ENCODE measurements around the gene ACACA.
A peak's percentile ranks its signal among the peaks of the same experiment; 100 is the strongest.
"Not testable (repeated sequence)": the region's sequence is repeated elsewhere in the genome, so short reads cannot be mapped to it uniquely, and the experiment has no call there.

Gene ACACA

GRCh38 chr17:37392024-37392590 is 14.5 kb downstream of the ACACA start:
- DNase-seq, result no peak

DNA sequence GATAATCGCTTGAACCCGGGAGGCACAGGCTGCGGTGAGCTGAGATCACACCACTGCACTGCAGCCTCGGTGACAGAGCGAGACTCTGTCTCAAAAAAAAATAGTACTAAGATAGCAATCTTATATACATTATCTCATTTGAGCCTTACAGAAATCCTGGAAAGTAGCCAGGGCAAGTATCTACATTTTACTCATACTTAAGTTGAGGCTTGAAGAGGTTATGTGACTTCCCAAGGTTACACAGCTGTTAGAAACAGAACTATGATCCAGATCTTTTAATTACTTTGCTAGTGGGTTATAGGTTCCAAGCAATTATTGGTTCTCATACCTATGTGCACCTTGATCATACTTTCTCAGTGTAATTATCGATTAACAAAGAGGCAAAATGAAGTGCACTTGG is 15.5 kb downstream of the ACACA start:
- no peak for DNase-seq

- no peak for DNase-seq
Measured at GRCh38 chr17:37389160-37389559, 17.5 kb downstream of the ACACA start.

DNA sequence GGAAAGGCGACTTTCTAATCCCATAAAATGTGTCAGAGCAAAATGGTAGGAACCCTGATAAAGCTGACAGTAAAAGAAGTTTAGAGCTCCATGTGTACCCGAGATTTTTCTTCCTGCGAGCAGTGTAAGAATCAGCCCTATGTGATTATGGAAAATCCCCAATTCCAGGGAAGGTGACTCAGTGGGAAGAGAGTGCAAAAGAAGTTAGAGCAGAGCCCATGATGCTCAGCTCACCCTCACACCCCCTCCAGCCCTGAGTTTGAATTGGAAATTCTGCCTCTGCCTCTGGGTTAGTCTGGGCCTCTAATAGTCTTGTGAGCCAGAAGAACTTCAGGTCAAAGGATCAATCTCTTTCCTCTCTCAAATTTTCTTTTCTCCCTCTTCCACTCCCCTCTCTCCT is 18.4 kb downstream of the ACACA start:
- no peak for DNase-seq

DNA sequence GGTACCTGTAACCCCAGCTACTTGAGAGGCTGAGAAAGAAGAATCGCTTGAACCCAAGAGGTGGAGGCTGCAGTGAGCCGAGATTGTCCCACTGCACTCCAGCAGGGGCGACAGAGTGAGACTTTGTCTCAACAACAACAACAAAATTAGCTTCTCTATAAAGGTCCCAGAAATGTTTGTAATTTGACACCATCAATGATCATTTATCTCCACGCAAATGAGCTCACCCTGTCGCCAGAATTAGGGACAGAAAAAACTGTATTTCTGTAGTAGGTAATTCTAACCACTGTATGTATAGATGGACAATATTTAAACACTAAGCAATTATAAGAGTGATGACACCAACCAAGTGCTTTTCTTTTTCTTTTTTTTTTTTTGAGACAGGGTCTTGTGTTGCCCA is 20.2 kb downstream of the ACACA start:
- no peak for DNase-seq

DNA sequence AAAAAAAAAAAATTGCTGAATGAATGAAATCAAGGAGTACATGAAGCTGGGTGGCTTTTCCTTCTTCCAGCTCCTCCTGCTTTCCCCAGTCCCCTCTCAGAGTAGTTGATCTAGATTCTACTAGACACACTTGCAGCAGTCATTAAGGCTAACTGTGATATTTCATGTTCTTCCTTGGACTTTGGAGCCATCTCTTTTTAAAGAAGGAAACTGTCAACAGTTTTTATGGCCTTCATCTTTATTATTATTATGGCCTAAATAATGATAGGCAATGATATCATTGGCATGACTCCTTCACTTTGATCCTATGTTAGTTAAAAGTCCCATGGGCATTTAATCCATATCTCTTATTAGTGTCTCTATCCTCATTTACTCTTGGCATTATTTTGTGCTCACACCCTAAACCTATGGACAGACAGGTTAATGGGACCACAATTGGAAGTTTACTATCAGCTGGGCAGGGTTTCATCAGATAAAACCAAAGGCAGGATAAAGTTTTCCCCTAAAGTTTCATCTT is 21.1 kb downstream of the ACACA start:
- DNase-seq, result no peak

GRCh38 chr17:37384560-37385149 is 22.0 kb downstream of the ACACA start:
- DNase-seq, result no peak

GRCh38 chr17:37382056-37382455 is 24.6 kb downstream of the ACACA start:
- no peak for DNase-seq

DNA sequence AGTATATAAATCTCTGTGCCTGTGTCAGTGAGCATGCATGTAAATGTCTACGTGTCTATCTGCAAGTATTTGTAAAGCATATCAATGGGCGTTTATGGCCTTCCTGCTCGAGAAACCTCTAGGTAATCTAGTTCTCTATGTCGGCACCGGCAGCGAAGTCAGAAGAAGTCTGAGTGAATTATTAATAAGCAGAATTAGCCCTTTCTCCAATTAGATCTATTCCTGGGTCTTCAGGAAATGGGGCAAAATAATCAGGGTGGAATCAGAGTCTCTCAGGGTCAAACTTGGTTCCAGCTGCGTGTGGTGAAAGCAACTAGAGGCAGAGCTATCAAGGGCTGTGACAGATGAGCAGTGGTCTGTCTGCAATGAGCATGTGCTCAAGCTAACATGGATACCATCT is 30.9 kb downstream of the ACACA start, which contains the start of gene C17orf78:
Gene C17orf78, plus strand, starts transcription at position 280 of the 400 bp plus-strand sequence. Its CDS starts 108 bp downstream, at position 388.
- DNase-seq, result no peak

GRCh38 chr17:37373530-37374159 is 33.0 kb downstream of the ACACA start:
- peak; percentile 10 for DNase-seq

DNA sequence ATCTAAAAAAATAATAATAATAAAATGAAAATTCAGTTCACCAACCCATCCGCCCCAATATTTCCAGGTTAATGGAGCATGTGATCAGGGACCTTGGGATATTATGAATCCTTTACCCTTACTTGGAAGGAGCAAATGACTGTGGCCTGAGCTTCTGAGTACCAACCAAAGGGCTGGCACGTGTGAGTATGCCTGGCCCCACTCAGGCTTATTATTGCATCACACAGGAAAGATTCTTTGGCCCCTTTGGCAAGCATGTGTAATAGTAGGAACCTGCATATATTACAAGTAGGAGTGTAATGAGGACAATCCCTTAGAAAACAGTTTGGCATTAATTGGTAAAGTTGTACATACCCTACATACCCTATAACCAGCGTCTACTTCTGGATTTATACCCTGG is 38.1 kb downstream of the ACACA start:
- no peak for DNase-seq

DNA sequence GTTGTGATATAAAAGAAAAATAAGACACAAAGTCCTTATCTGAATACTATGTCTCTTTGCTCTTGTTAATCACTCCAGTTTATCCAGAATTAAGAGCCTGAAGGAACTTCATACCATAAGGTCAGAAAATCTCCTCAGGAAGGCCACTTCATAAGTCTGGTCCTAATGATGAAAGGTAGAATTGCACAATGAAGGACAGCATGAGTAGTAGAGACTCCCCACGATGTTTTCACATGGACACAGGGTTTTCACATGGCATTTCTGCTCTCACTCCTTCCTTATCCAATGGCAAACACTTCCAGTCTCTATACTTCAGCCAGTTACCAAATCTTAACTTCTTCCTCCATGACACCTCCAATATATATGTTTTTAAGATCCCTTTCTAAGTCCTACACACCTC is 41.0 kb downstream of the ACACA start:
- DNase-seq, result no peak

GRCh38 chr17:37361543-37361942 is 45.1 kb downstream of the ACACA start:
- DNase-seq, result no peak

DNA sequence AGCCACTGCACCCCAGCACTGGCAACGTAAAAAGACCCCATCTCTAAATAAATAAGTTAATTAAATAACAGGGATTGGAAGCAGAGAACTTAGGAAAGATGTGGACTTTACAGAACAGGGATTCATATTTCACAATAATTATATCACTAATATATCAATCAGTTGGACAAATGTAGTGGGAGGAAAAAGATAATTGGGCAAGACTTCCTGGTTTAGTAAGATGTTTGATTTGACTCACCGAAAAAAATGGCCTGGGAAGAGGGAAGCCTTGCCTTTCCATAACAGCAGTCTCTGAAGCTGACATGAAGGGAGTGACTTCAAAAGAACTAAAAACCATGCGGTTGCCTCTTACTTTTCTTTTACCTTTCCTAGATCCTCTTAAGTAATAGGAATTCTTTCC is 46.0 kb downstream of the ACACA start:
- no peak for DNase-seq

DNA sequence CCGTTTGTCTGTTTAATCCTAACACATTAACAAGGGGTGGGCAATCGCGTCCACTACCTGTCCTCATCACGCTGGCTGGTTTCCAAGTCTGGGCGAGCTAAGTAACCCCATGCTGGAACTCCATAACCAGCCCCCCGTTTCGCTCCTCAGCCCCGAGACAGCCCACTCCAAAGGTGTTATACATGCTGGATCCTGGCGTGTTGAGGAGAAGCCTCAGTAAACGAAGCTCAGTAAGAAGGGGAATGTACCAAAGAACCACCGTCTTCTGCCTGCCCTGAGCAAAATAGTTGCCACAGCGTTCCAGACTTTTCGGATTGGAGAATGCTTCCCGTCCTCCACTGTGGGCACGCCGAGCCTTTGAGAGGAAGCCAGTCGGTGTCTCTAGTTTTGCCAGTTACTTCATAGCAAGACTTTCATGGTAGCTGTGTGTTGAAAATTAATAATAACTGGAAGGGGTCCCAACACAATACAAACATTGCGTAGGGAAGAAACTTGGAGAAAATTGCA is 46.9 kb downstream of the ACACA start:
- DNase-seq, result no peak

GRCh38 chr17:37358830-37359681 is 47.6 kb downstream of the ACACA start:
- peak; percentile 91 for DNase-seq

GRCh38 chr17:37358098-37358829 is 48.4 kb downstream of the ACACA start:
- no peak for DNase-seq

DNA sequence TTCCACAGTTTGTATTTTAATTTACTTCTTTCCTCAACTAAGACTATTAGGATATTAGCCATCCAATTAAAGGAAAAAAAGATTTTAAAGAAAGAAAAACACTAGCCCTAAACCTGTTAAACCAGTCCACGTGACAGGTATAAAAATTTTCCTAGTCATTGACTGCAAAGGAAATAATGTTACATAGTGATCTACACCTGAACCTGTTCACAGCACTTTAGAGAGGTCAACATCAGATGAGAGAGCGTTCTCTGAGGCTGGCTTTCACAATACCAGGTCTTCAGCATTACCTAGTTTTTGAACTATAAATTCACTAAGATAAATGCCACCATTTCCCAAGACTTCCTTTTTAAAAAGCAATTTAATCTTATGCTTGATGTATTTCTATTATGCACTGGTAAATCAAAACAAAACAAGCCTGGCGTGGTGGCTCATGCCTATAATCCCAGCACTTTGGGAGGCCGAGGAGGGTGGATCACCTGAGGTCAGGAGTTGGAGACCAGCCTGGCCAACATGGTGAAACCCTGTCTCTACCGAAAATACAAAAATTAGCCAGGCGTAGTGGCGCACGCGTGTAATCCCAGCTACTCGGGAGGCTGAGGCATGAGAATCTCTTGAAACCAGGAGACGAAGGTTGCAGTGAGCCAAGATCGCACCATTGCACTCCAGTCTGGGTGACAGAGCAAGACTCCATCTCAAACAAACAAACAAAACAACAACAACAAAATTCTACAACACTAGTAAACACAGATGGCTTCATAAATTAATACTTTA is 49.7 kb downstream of the ACACA start:
- DNase-seq, result not testable (repeated sequence)

DNA sequence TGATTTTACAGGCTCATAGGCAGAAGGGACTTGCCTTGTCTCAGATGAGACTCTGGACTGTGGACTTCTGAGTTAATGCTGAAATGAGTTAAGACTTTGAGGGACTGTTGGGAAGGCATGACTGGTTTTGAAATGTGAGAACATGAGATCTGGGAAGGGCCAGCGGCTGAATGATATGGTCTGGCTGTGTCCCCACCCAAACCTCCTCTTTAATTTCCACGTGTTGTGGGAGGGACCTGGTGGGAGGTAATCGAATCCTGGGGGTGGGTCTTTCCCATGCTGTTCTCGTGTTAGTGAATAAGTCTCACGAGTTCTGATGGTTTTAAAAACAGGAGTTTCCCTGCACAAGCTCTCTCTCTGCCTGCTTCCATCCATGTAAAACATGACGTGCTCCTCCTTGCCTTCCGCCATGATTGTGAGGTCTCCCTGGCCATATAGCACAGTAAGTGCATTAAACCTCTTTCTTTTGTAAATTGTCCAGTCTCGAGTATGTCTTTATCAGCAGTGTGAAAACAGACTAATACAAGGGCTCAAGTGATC is 59.7 kb downstream of the ACACA start:
- DNase-seq, result not testable (repeated sequence)

DNA sequence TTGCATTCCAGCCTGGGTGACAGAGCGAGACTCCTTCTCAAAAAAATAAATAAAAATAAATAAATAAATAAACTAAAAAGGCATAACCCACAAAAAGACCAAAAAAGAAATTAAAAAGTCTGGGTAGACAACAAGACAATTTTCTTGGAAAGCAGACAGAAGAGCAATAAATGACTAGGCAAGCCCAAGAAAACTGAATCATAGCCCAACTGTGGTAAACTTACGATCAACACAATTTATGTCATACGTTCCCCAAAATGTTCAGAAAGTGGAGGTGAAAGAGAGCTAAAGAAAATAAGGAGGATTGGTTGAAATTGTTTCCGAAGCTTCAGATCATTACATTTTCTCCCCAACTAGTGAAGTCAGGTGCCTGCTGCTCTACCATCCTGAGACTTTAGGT is 62.1 kb downstream of the ACACA start:
- DNase-seq, result no peak

GRCh38 chr17:37342589-37342988 is 64.0 kb downstream of the ACACA start:
- DNase-seq, result no peak

All from GOT3 (cell line).